Endothelial cell (in vitro differentiated cells): ENCODE data around the gene INO80E. TPM values are rescaled to one million over a fixed set of nuclear protein-coding genes. Genes with fewer than 3 reads are reported as not detected.

Source experiments
- DNase-seq: peaks from one replicate; pipeline ENCODE4 v3.0.0; 2021; ENCODE audit warnings: low spot score
- H3K27ac Mint-ChIP-seq: one replicate; pipeline ENCODE4 v1.8.0; 2021; ENCODE audit warnings: mixed read lengths, inconsistent platforms; ENCODE audit not compliant: unreplicated experiment
- H3K27me3 Mint-ChIP-seq: one replicate; pipeline ENCODE4 v1.8.0; 2021; ENCODE audit warnings: mild to moderate bottlenecking, moderate library complexity, mixed read lengths, inconsistent platforms; ENCODE audit not compliant: unreplicated experiment
- H3K36me3 Mint-ChIP-seq: one replicate; pipeline ENCODE4 v1.8.0; 2021; ENCODE audit warnings: mild to moderate bottlenecking, low read depth, mixed read lengths, inconsistent platforms; ENCODE audit not compliant: unreplicated experiment
- H3K4me1 Mint-ChIP-seq: one replicate; pipeline ENCODE4 v1.8.0; 2021; ENCODE audit warnings: mild to moderate bottlenecking, mixed read lengths, inconsistent platforms; ENCODE audit not compliant: unreplicated experiment
- H3K4me3 Mint-ChIP-seq: one replicate; pipeline ENCODE4 v1.8.0; 2021; ENCODE audit warnings: mild to moderate bottlenecking, mixed read lengths, inconsistent platforms; ENCODE audit not compliant: unreplicated experiment
- H3K9me3 Mint-ChIP-seq: one replicate; pipeline ENCODE4 v1.8.0; 2021; ENCODE audit warnings: mixed read lengths, inconsistent platforms; ENCODE audit not compliant: unreplicated experiment
- total RNA-seq: library from RNA; stranded (reverse); fragmentation: NEBNext Ultra II Directional; extraction: Animal tissue kit (Norgen Biotek cat#: 25700); gene quantifications from one replicate; pipeline ENCODE4 v1.2.1, GENCODE V29; 2021; ENCODE audit not compliant: unreplicated experiment
- TF ChIP-seq, protein P1 (sequence below): fragments of 200-600 bp; sonication (generic); IDR thresholded peaks from one replicate; pipeline ENCODE4 v1.5.0; 2021; ENCODE audit warnings: antibody characterized with exemption; ENCODE audit not compliant: unreplicated experiment

The INO80E gene
- total RNA-seq, 1 donor from 2014 or later, result 94.4 TPM

DNA sequence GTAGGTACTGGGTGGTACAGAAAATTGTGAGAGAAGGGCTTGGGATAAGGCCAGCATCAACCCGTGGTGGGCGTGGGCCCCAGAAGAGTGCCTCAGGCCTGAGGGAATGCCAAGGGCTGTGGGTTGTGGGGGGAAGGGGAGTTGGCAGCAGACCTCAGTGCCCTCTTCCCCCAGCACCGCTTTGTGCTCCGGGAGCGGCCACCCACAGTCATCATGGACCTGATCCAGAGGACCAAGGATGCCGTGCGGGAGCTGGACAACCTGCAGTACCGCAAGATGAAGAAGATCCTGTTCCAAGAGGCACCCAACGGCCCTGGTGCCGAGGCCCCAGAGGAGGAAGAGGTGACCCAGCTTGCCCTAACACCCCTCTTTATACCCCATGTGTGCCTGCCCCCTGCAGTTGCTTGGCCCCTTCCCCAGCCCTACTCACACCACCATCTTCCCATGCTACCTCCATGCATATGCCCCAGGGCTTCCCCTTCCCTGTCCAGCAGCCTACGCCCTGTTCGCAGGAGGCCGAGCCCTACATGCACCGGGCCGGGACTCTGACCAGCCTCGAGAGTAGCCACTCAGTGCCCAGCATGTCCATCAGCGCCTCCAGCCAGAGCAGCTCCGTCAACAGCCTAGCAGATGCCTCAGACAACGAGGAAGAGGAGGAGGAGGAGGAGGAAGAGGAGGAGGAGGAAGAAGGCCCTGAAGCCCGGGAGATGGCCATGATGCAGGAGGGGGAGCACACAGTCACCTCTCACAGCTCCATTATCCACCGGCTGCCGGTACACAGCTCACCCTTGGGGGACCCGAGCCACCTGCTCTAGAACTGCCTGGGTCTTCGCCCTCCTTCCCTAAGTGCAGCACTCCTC, 13.3 kb upstream of the INO80E start:
- Mint-ChIP-seq H3K27ac (peak overlapping the region; percentile 67), H3K27me3 (peaks cover 15% of the 10 kb centered on the region), H3K36me3 (peaks cover 74% of the 10 kb centered on the region), H3K4me1 (peaks cover 55% of the 10 kb centered on the region), H3K4me3 (peak overlapping the region; percentile 76), H3K9me3 (no peaks in the 10 kb centered on the region)
- TF ChIP-seq, protein P1, sequence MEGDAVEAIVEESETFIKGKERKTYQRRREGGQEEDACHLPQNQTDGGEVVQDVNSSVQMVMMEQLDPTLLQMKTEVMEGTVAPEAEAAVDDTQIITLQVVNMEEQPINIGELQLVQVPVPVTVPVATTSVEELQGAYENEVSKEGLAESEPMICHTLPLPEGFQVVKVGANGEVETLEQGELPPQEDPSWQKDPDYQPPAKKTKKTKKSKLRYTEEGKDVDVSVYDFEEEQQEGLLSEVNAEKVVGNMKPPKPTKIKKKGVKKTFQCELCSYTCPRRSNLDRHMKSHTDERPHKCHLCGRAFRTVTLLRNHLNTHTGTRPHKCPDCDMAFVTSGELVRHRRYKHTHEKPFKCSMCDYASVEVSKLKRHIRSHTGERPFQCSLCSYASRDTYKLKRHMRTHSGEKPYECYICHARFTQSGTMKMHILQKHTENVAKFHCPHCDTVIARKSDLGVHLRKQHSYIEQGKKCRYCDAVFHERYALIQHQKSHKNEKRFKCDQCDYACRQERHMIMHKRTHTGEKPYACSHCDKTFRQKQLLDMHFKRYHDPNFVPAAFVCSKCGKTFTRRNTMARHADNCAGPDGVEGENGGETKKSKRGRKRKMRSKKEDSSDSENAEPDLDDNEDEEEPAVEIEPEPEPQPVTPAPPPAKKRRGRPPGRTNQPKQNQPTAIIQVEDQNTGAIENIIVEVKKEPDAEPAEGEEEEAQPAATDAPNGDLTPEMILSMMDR, result no peak
- no peak for DNase-seq

DNA sequence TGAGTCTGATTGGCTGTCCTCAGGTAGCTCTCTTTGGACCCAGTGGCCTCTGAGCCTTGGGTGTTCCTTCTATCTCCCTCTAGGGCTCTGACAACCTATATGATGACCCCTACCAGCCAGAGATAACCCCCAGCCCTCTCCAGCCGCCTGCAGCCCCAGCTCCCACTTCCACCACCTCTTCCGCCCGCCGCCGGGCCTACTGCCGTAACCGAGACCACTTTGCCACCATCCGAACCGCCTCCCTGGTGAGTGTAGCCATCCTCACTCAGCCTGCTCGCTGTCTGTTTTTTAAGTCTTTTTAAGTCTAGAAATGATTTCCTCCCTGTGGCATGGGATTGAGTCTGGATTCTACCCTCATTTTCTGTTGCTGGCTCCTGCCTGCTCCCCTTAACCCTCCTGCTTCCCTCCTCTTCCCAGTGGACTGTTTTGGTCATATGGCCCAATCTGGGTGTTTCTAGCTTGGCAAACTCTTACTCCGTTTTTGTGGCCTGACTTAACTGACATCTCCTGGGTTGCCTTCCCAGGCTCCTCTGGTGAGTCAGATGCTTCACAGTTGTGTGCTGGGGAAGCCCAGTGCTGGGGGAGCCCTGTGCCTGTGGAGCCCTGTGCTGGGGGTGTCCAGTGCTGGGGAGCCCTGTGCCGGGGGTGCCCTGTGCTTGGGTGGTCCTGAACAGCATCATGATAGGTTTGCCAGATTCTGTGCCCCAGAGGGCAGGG, 12.5 kb upstream of the INO80E start:
- peaks cover 21% of the 10 kb centered on the region for H3K27me3 Mint-ChIP-seq
- peaks cover 73% of the 10 kb centered on the region for H3K36me3 Mint-ChIP-seq
- DNase-seq, result no peak

DNA sequence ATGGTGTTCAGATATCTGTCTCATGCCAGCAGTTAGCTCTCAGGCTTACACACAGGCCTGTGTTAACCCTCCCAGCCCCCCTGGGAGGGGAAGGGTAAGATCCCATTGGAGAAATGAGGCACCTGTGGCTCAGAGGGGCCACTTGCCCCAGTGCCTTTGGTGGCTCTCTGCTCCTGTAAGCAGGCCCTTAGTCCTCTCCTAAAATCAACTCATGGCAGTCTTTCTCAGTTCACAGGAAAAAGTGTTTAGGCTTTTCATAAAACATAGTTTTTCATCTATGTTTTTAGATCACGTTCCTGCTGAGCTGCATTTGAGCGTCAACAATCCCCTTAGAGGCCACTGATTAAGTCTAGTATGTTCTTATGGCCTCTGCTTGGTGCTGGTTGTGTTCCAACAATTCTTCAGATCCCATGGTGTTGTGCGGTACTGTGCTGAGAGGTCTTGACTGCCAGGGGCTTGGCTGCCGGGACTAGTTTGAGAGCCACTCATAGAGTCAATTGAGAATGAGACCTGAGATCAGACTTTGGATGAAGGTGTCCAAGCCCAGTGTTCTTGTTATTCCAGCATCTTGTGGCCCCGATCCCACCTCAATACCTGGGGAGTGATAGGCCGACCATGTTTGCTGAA, 11.8 kb upstream of the INO80E start:
- Mint-ChIP-seq H3K9me3 (no peaks in the 10 kb centered on the region), H3K36me3 (peaks cover 72% of the 10 kb centered on the region), H3K4me1 (peaks cover 54% of the 10 kb centered on the region), H3K27ac (peak overlapping the region; percentile 78), H3K4me3 (peak overlapping the region; percentile 77), H3K27me3 (peaks cover 22% of the 10 kb centered on the region)
- TF ChIP-seq, protein P1, result no peak
- no peak for DNase-seq

More for the DNA sequence above, 12.5 kb upstream of the INO80E start:
- Mint-ChIP-seq H3K4me3 (peak overlapping the region; percentile 76), H3K27ac (peak overlapping the region; percentile 26), H3K9me3 (no peaks in the 10 kb centered on the region), H3K4me1 (peaks cover 55% of the 10 kb centered on the region)
- TF ChIP-seq, protein P1, result no peak

DNA sequence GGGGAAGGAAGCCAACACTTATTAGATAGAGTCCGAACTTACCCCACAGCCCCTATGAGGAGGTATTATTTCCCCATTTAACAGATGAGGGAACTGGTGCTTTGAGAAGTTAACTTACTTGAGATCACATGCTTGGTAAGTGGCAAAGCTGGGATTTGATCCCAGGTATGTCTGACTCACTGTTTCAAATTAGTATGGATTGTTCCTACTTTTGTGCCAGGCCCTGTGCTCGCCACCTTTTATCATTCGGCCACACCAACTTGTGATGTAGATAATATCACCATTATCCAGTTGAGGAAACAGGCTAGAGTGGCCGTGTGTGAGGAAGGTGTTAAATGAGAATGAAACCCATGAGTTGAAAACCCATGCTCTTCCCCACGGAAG, 11.3 kb upstream of the INO80E start:
- peak overlapping the region; percentile 78 for H3K27ac Mint-ChIP-seq
- DNase-seq, result no peak
- H3K9me3 Mint-ChIP-seq, result no peaks in the 10 kb centered on the region
- H3K36me3 Mint-ChIP-seq, result peaks cover 72% of the 10 kb centered on the region
- peaks cover 54% of the 10 kb centered on the region for H3K4me1 Mint-ChIP-seq
- no peak overlapping the region for H3K4me3 Mint-ChIP-seq
- TF ChIP-seq, protein P1, result no peak
- H3K27me3 Mint-ChIP-seq, result peaks cover 23% of the 10 kb centered on the region
